ENCODE data around the gene RGS13. TPM values are rescaled to one million over a fixed set of nuclear protein-coding genes. Genes with fewer than 3 reads are reported as not detected.

The RGS13 gene
- total and polyA plus RNA-seq, 10 donors: 0.09 to 13.3 (median 0.43) TPM; not detected in 1

GRCh38 chr1:192601143-192601542, 34.8 kb upstream of the RGS13 start:
- WGBS, 5 donors: 77 to 89% (median 88%) methylated on average over 1 of the region's 1 CpG
- H3K36me3 ChIP-seq: no peaks in the 10 kb centered on the region
- no peak overlapping the region for H3K4me3 ChIP-seq
- H3K4me1 ChIP-seq: peaks cover 0 to 17% (median 5%) of the 10 kb centered on the region in 6 donors
- no peaks in the 10 kb centered on the region for H3K27me3 ChIP-seq (replicated peaks in 1 of 7)
- DNase-seq: no peak
- intact Hi-C loops (cut with DNase I; ENCODE audit: low total_unique reads): no loop called here
- TF ChIP-seq CTCF (IDR thresholded peaks at IDR 0.05 in 8 of 11, conservative IDR thresholded peaks at IDR 0.05 in 3 of 11) (no peak), POLR2A (IDR thresholded peaks at IDR 0.05) (no peak), POLR2AphosphoS5 (IDR thresholded peaks at IDR 0.05) (no peak)
- no peak overlapping the region for H3K27ac ChIP-seq
- no peaks in the 10 kb centered on the region for H3K9me3 ChIP-seq

- intact Hi-C loops (cut with DNase I; ENCODE audit: low total_unique reads): no loop called here
- TF ChIP-seq POLR2AphosphoS5 (IDR thresholded peaks at IDR 0.05) (no peak), POLR2A (IDR thresholded peaks at IDR 0.05) (no peak), CTCF (IDR thresholded peaks at IDR 0.05 in 8 of 11, conservative IDR thresholded peaks at IDR 0.05 in 3 of 11) (no peak)
- Histone ChIP-seq H3K27me3 (replicated peaks in 1 of 7) (no peaks in the 10 kb centered on the region), H3K4me1 (peaks cover 0 to 17% (median 5%) of the 10 kb centered on the region in 6 donors), H3K36me3 (no peaks in the 10 kb centered on the region), H3K4me3 (no peak overlapping the region), H3K27ac (no peak overlapping the region), H3K9me3 (no peaks in the 10 kb centered on the region)
- no peak for DNase-seq
Observed at GRCh38 chr1:192601567-192601966, 34.4 kb upstream of the RGS13 start.

GRCh38 chr1:192602757-192603156, 33.2 kb upstream of the RGS13 start:
- intact Hi-C loops (cut with DNase I; ENCODE audit: low total_unique reads): no loop called here
- 69 to 86% (median 77%) methylated on average over 1 of the region's 1 CpG for WGBS, 5 donors
- TF ChIP-seq CTCF (IDR thresholded peaks at IDR 0.05 in 8 of 11, conservative IDR thresholded peaks at IDR 0.05 in 3 of 11): no peak

GRCh38 chr1:192603218-192603787, 32.6 kb upstream of the RGS13 start:
- no peaks in the 10 kb centered on the region for H3K27me3 ChIP-seq (replicated peaks in 1 of 7)
- intact Hi-C loops (cut with DNase I; ENCODE audit: low total_unique reads): no loop called here
- H3K36me3 ChIP-seq: no peaks in the 10 kb centered on the region
- TF ChIP-seq CTCF (IDR thresholded peaks at IDR 0.05 in 8 of 11, conservative IDR thresholded peaks at IDR 0.05 in 3 of 11) (no peak), POLR2AphosphoS5 (IDR thresholded peaks at IDR 0.05) (no peak), POLR2A (IDR thresholded peaks at IDR 0.05) (no peak)
- 74 to 85% (median 83%) methylated on average over 3 of the region's 3 CpGs for WGBS, 5 donors
- H3K4me3 ChIP-seq: no peak overlapping the region
- no peaks in the 10 kb centered on the region for H3K9me3 ChIP-seq
- no peak for DNase-seq
- no peak overlapping the region for H3K27ac ChIP-seq
- peaks cover 0 to 17% (median 5%) of the 10 kb centered on the region in 6 donors for H3K4me1 ChIP-seq

More at GRCh38 chr1:192602757-192603156, 33.2 kb upstream of the RGS13 start:
- Histone ChIP-seq H3K9me3 (no peaks in the 10 kb centered on the region), H3K4me3 (no peak overlapping the region), H3K4me1 (peaks cover 0 to 17% (median 5%) of the 10 kb centered on the region in 6 donors), H3K27me3 (replicated peaks in 1 of 7) (no peaks in the 10 kb centered on the region), H3K27ac (no peak overlapping the region), H3K36me3 (no peaks in the 10 kb centered on the region)
- DNase-seq: no peak
